NCI-H510A (cell line): ENCODE results near the gene PTER.
A peak's percentile ranks its signal among the peaks of the same experiment; 100 is the strongest.

Experiments used
- DNase-seq: peaks from one replicate; lab custom pipeline; 2025; lab: John Stamatoyannopoulos, UW

The PTER gene, protein sequence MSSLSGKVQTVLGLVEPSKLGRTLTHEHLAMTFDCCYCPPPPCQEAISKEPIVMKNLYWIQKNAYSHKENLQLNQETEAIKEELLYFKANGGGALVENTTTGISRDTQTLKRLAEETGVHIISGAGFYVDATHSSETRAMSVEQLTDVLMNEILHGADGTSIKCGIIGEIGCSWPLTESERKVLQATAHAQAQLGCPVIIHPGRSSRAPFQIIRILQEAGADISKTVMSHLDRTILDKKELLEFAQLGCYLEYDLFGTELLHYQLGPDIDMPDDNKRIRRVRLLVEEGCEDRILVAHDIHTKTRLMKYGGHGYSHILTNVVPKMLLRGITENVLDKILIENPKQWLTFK

GRCh38 chr10:16436758-16437539 is at the start of gene PTER:
Gene PTER, plus strand, starts transcription at chr10:16437010. Its CDS starts 47,375 bp downstream, at chr10:16484385.
- peak; percentile 78 for DNase-seq

DNA sequence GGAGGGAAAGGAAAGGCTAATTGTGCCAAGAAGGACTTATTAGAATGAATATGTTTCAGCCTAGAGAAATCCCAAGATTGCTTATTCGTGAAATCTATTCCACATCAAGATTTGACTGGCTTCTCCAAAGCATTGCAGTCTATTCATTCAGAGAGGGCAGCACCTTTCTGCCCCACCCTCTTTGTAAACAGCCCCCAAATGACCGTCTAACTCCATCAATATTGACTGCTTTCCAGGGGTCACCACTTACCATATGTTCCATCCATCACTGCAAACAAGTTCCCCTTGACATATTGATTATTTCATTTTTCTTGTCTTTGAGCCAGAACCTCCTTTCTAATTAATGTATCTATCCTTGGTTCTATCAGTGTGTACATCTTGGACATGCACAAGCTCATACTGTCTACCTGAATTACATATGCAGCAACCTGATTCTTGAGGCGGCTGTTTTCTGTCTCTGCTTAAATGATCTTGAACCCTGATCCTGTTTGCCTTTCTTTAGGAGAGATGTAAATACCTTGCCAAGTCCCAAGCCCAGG is 44.2 kb upstream of the PTER start:
- DNase-seq = no peak

GRCh38 chr10:16393271-16393858 is 43.4 kb upstream of the PTER start:
- no peak for DNase-seq

GRCh38 chr10:16401416-16401815 is 35.4 kb upstream of the PTER start:
- no peak for DNase-seq

DNA sequence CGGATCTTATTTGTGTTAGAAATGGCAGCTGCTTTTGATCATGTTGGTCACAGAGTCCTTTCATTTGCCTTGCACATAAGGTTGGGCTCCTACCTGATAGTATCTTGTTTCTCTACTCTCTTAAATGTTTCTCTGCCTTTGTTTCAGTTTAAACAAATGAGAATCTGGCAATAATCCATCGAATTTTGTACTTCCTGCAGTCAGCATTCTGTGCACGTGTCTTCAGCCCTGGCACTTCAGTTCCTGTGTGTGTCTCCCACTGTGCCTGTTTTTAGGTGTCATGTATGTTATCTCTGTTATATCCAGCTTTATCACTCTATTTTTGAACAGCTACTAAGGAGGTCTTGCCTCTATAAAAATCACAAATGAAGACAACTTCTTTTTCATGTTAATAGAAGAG is 28.4 kb upstream of the PTER start:
- DNase-seq = no peak

DNA sequence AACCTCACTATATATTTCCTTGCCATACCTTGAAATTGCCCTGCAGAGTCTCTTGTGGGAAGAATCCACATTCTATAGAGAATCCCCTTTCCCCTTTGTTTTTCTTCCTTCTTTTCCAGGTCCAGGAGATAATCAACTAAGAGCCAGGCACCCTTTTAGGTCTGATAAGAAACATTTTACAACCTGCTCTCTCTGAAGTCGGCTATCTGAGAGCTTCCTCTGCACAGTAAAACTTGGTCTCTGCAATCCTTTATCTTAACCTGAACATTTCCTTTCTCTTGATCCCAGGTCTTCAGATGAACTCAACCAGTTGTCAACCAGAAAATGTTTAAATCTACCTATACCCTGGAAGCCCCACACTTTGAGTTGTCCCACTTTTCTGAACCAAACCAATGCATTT is 19.5 kb upstream of the PTER start:
- DNase-seq = no peak

GRCh38 chr10:16423599-16423998 is 13.2 kb upstream of the PTER start:
- no peak for DNase-seq

DNA sequence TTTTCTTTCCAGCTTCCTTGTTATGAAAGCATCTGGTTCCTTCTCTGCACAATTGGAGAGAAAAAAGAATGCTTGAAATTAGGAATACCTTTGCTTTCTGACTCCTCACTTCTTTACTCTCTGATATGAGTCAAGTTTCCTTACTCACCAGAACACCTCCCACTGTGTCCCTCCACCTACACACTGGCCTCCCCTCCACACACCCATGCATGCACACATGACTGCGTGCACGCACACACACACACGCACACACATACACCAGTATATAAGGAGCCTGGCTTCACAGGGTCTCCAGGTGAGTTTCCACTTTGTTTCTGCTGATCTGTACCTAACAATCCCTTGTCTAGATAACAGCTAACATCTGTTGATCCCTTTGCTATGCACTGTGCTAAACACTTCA is 11.4 kb upstream of the PTER start:
- DNase-seq = no peak

GRCh38 chr10:16429539-16429938 is 7.3 kb upstream of the PTER start:
- no peak for DNase-seq

DNA sequence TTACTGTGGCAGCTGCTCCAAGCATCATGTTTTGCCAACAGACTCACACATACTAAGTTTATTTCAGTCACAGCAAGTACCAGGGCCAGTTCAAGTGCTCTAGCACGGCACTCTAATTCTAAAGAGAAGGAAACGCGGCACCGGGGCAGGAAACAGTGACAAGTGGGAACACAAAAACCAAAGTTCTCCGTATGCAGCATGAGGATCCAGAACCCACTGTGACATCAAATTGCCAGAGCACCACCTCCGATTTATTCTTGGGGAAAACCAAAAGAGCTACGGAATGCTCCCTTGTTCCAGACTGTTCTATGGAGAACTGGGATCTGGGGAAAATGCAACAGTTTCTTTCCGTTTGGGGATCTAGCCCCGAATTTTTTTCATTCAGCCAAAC is 448 bp upstream of the PTER start:
- DNase-seq = no peak

- no peak for DNase-seq
Measured at GRCh38 chr10:16437540-16437894, 707 bp downstream of the PTER start.

DNA sequence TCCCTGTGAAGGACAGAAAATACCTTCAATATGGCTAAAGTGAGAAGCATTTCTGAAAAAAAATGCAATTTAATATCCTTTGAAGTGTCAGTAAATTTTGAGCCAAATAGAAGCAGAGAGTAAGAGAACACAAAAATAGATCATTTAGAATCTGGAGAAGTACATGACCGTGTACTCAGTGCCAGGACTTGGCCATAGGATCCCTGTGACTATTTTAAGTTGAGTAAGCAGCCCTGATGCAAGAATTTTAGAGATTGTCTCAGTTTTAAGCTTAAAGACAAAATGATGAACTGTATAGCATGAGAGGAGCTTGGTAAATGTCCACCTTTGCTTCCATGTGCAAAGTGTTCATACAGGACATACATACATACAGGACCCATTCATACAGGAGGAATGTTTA is 2.5 kb downstream of the PTER start:
- no peak for DNase-seq

DNA sequence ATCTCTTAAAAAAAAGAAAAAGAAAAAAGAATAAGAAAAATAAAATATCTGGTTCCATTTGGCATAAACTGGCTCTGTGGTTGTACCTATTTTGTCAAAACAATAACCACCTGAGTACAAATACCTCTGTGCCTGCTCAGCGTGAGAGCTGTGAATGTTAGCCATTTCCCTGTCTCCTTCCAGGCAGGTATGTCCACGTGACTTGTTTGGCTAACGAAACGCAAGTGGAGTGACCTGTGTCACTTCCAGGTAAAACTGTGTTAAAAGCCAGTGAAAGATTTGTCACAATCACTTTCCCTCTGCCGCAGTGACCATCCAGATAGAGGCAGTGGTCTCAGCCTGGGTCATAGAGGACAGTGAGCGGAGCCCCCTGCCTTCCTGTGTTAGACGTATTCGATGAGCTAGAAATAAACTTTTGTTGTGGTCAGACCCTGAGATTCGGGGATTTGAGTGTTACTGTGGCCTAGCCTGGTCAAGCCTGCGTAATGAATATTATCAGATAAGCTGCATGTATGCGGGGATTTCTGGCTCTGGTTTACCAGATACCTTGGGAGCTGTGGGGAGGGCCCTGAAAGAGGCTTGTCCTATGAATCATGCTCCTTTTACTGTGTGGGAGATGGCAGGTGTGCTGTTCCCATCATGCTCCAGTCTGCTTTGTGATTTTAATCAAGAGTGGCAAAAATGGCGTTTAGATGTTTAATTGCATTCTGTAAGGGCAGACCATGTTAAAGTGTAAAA is 3.8 kb downstream of the PTER start:
- no peak for DNase-seq

GRCh38 chr10:16441173-16441840 is 4.5 kb downstream of the PTER start:
- DNase-seq = no peak

GRCh38 chr10:16442914-16443313 is 6.1 kb downstream of the PTER start:
- DNase-seq = no peak

- no peak for DNase-seq
Measured at GRCh38 chr10:16445770-16446469, 9.1 kb downstream of the PTER start.

- no peak for DNase-seq
Measured at GRCh38 chr10:16449454-16449853, 12.6 kb downstream of the PTER start.

DNA sequence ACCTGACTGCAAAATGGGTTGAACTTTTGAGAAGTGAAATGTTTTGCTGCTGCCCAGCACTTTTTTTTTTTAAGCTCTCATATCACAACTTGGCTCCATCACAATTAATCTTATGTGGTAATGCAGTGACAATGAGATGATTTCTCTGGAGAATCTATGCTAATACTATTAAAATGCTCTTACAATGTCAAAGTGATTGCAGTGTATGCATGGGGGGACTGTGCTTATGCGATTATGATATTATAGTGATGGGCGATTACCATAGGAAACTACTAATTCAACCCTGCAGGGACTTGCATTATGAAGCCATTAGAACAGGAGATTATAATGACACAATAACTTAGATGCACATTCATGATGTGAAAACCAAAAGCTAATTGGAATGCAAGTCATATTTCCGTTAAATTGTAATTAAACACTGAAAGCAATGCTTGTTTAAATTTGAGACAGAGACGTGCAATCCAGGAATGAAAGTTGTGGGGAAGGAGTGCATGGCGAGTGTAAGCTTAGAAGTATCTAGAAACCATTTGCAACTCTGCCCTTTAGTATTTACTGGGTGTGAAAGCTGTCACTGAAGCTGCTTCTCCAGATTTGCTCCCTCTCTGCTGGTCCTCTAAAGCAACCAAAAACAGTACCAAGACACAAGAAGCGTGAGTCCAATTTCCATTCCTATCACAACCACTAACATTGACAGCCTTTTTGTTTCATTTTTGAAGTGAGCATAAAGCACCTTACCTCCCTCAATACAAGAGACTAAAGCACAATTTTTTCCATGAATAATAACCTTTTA is 21.6 kb downstream of the PTER start:
- no peak for DNase-seq

DNA sequence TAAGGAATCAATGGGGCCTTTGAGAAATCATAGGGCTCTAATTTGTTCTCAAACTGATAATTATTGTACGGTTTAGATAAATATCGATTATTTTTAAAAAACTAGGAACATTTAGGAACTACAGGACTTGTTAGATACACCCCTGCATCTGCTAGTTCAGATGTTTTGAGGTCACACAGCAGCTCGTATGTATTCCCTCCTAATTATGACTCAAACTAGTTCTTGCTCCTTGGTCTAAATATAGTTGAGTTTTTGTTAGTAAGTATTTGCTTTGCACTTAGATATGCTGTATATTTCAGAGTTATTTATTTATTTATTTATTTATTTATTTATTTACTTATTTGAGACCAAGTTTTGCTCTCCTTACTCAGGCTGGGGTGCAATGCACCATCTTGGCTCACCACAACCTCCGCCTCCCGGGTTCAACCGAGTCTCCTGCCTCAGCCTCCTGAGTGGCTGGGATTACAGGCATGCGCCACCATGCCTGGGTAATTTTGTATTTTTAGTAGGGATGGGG is 22.7 kb downstream of the PTER start:
- no peak for DNase-seq

GRCh38 chr10:16466001-16466400 is 29.2 kb downstream of the PTER start:
- DNase-seq = no peak
